GM19193 (cell line): ENCODE measurements around the gene LHFPL2.
A peak's percentile ranks its signal among the peaks of the same experiment; 100 is the strongest.

Experiments used
- POLR2A ChIP-seq: IDR thresholded peaks from 4 replicates; pipeline ENCODE4 v1.6.1; 2011; ENCODE audit not compliant: insufficient read depth, insufficient read length; ENCODE audit errors: extremely low read depth

LHFPL2 gene

GRCh38 chr5:78648359-78649210, at the start of gene LHFPL2:
LHFPL2 (minus strand) TSS chr5:78648772; CDS start chr5:78510213, 138,559 bp downstream.
- TF ChIP-seq POLR2A = peak; percentile 4

GRCh38 chr5:78696637-78697036, 48.1 kb upstream of the LHFPL2 start:
- no peak for TF ChIP-seq POLR2A

GRCh38 chr5:78693339-78693738, 44.8 kb upstream of the LHFPL2 start:
- TF ChIP-seq POLR2A = no peak

- TF ChIP-seq POLR2A = no peak
These were observed 42.8 kb upstream of the LHFPL2 start for GRCh38 chr5:78691084-78691960.

GRCh38 chr5:78690253-78690972, 41.8 kb upstream of the LHFPL2 start:
- no peak for TF ChIP-seq POLR2A

GRCh38 chr5:78689540-78690252, 41.1 kb upstream of the LHFPL2 start:
- no peak for TF ChIP-seq POLR2A

GRCh38 chr5:78679905-78680304, 31.3 kb upstream of the LHFPL2 start:
- TF ChIP-seq POLR2A = no peak

- no peak for TF ChIP-seq POLR2A
These were observed 29.5 kb upstream of the LHFPL2 start for GRCh38 chr5:78677777-78678668.

- TF ChIP-seq POLR2A = no peak
These were observed 27.6 kb upstream of the LHFPL2 start for GRCh38 chr5:78675956-78676730.

- TF ChIP-seq POLR2A = no peak
These were observed 23.6 kb upstream of the LHFPL2 start for GRCh38 chr5:78672154-78672553.

GRCh38 chr5:78671609-78672008, 23.0 kb upstream of the LHFPL2 start:
- TF ChIP-seq POLR2A = no peak

GRCh38 chr5:78670701-78671269, 22.2 kb upstream of the LHFPL2 start:
- TF ChIP-seq POLR2A = no peak
